ENCODE measurements around the gene CCT6B.
"Not testable (repeated sequence)": the region's sequence is repeated elsewhere in the genome, so short reads cannot be mapped to it uniquely, and the experiment has no call there.

The CCT6B gene

DNA sequence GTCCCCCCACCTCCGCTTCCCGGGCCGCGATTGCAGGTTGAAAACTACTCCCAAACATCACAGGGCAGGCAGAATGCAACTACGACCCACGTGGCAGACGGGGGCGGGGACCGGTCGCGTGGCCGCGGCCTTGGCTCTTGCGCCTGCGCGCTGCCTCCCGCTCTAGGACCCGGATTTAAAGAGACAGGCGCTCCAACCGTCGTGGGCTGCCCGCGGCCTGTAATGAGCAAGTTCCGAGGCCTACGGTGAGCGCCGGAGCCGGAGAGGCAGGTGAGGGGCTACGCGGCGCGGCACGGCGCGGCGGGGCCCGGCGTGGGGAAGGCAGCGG is 19.1 kb upstream of the CCT6B start, which contains the start of gene LIG3:
Gene LIG3 (plus strand): TSS at position 160 of the 328 bp plus-strand sequence. CDS start 2,494 bp downstream, outside the sequence.
- DNase-seq: peak in 54 of 56 donors; percentile 63 to 95 (median 89)

DNA sequence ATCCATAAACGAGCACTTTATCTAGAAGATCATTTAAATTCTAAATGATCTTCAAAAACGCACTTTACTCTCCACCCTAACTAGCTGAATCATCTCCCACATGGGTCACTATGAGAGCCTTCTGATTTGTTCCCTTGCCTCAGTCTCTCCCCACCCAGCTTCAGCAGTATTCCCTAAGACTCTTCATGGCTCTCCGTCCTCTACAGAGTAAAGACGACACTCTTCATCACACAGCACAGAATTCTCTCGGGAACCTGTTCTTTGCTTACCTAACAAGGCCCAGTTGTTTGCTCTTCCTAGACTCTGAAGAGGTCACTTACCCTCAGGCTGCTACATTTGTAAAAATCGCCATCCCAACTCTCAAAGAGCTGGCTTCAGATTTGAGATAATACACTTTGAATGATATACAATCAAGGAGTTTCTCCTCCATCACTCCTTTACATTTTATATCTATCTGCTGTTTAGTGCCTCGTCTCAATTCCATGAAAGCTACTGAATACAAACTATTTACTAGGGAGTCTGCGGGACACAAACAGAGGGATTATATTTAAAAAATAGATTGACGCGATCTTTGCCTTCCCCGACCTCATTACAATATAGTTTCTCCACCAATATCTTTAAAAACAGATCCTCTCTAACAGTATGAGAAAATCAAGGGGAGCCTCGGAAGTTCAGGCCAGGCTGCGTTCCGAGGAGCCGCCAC is 18.5 kb upstream of the CCT6B start:
- peak in 1 of 56 donors; percentile 7 for DNase-seq

DNA sequence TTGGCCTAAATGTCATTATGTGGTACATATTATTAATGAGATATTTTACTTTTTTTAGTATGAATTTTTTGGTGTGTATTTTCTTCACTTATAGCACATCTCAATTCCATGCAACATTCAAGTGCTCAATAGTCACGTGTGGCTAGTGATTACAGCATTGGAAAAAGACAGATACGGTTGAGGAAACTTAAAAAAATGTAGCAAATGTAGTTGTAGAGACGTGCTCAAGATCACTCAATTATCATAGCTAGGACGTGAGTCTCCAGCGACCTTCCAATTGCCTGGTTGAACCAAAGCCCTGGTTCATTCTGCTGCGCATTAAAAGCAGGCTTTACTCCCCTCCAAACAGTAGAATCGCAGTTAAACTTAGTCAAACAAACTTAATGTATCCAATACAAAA is 17.9 kb upstream of the CCT6B start:
- no peak for DNase-seq

- no peak for DNase-seq
Observed at GRCh38 chr17:34974794-34975785, 13.8 kb upstream of the CCT6B start.

DNA sequence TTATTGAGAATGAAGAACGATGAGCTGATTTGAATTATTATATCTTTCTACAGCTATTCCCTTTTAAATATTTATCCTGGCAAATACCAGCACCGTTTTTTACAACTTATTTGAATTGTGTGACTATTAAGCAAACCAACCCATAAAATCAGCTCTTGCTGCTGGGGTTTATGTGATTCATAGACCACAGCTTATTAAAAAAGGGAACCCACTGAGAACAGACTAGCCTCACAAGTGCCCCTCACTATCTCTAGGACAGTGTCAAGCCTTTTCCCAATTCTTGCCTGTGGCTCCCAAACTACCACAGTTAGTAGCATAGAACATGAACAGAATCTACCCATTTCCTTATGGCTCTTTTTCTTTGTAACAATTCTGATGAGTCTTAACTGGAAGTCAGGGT is 12.9 kb upstream of the CCT6B start:
- no peak for DNase-seq

GRCh38 chr17:34958438-34958837 is 2.8 kb downstream of the CCT6B start:
- no peak for DNase-seq

DNA sequence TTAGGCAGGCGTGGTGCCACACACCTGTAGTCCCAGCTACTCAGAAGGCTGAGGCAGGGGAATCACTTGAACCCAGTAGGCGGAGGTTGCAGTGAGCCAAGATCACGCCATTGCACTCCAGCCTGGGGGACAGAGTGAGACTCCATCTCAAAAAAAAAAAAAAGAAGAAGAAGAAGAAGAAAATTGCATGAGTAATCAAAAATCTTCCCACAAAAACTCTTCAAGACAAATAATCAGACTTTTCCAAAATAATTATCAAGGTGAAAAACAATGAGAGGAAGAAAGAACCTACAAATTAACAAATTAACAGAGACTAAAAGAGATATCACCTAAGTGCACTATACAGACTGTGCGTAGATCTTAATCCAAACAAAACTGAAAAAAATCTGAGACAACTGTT is 10.5 kb downstream of the CCT6B start:
- DNase-seq: not testable (repeated sequence)

- no peak for DNase-seq
Observed at GRCh38 chr17:34930283-34930682, 31.0 kb downstream of the CCT6B start.

DNA sequence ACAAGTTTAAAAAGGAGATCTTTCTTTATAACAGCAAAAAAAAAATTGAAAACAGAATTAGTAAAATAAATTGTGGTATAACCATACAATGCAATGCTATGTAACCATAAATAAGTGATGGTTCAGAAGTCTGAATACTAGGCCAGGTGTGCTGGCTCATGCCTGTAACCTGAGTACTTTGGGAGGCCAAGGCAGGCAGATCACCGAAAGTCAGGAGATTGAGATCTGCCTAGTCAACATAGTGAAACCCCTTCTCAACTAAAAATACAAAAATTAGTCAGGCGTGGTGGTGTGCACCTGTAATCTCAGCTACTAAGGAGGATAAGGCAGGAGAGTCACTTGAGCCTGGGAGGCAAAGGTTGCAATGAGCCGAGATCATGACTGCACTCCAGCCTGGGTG is 34.6 kb downstream of the CCT6B start:
- no peak for DNase-seq

GRCh38 chr17:34920676-34921075 is 40.6 kb downstream of the CCT6B start:
- no peak for DNase-seq

GRCh38 chr17:34917381-34917780 is 43.9 kb downstream of the CCT6B start:
- no peak for DNase-seq

DNA sequence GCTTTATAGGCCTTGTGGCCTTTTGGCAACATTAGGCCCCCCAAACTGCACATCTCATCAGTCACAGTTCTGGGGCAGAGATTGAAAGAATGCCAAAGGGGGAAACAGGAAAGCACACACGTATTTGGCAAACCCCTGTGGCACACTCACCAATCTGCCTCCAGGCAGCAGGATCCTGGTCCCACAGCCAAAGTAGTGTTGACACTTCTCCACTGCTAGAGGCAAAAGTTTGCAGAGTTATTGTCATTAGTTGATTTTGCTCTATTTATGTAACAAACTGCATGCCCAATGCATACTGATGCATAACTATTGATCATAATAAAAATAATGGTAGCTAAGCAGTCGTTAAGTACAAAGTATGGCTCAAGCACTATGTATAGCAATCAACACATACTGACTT is 45.1 kb downstream of the CCT6B start:
- no peak for DNase-seq

DNA sequence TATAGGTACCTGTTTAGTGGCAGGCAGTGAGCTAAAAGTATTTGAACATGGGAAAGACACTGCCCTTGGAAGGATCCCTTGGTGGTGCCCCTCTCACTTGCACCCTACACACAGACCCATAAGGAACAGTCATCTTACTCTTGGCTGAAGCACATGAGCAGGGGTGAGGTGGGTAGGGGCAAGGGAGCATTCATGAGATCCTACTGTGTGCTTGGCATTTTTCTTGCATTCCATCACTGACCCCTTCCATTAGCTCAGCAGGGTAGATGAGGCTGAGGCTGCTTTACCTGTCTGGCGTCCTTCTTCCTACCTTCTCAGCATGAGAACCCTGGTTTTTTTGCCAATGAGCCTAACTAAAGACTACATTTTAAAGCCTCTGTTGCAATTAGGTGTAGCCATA is 48.3 kb downstream of the CCT6B start:
- DNase-seq: no peak

DNA sequence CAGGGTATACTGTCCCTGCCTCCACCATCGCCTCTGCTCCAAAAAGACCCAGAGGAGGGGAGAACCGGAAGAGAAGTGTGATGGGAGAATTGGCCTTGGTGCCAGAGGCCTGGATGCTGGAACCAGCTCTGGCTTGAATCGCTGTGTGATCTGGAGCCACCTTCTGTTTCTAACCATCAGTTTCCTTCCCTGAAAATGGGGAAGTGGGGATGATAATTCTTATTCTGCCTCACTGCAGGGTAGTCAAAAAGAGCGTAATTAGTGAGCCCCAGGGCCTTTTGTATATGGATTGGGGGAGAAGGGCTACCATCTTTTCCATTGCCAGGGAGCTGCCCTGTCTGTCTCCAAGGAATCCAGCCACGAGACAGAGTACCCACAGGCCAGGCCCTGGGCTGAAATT is 52.2 kb downstream of the CCT6B start:
- no peak for DNase-seq

DNA sequence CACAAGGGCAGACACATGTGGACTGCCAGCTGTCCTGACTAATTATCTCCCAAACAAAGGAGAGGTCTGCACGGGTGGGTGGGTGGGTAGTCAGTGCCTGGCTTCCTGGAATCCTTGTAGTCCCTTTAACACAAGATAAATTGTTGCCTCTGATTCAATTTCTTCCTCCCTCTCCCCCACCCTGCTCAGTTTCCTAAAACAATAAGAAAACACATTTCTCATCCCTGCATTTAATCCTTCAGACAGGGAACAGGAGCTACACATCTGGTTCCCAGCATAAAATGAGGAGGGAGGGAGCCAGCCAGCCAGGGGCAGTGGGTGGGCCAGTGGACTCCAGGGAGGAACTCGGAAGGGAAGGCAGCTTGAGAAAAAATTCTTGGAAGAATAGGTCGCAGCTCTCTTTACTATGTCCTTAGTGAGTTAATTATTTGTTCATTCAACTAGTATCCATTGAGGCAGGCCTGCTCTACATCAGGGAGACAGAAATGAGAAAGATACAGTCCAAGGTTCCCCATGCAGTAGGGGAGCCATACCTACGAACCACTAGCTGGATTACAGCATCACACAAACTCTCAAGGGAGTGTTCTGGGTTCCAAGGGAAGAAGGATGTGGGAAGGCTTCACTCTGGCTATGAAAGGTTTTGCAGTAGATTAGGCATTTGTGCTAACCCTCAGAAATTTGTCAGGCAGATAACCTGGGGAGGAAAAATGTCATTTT is 58.3 kb downstream of the CCT6B start:
- DNase-seq: no peak

- no peak for DNase-seq
Observed at GRCh38 chr17:34899643-34900291, 61.5 kb downstream of the CCT6B start.

DNA sequence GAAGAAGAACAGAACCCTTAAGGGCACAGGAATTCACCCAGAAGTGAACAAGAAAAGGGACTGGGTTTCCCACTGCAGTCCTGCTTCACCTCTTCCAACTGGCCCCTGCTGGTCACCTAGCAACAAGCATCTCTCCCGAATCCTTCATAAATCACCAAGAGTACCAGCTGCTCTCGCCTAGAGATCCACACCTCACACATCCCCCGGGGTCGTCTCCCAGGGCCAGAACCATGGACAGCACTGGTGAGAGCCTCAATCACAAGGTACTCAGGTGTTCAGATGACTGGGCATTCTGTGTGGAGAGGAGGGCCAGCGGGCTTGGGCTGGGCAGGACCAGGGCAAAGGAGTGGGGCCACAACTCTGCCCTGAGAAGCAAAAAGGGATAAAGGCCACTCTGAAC is 65.9 kb downstream of the CCT6B start:
- no peak for DNase-seq

- no peak for DNase-seq
Observed at GRCh38 chr17:34894964-34895363, 66.3 kb downstream of the CCT6B start.

DNA sequence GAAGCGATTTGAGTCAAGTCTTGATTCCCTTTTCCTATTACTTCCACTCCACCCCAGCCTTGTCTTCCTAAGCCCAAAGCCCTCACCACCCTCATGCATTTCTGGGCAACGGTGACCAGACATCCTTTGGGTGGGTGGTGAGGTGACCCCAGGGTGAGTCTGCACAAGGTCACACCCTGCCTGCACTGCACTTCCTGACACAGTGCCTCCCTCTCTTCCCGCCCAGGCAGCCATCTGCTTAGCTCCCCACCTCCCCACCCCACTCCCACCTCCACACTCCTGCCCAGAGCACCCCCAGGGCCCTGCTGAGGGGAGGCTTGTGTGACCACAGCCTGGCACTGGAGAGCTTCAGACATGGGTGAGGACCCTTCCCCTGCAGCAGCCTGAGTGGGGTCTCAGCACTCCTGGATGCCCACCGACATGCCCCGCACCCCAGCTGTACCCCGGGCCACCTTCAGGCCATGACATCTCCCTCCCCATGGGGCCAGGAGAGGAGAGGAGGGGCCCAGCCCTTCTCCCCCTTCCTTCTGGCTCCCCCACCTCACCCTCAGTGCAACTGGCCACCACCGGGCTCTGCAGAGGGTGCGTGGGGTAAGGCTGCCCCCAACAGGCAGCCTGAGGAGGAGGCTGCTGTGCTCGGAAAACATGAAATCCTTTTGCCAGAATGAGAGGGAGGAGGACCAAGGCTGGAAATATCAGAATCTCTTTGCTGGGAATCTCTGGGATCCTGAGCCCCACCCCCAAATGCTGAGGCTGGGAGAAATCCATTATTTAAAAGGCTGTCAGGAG is 68.6 kb downstream of the CCT6B start:
- peak in 11 of 56 donors; percentile 1 to 24 (median 6) for DNase-seq

- no peak for DNase-seq
Observed at GRCh38 chr17:34886831-34887230, 74.4 kb downstream of the CCT6B start.

DNA sequence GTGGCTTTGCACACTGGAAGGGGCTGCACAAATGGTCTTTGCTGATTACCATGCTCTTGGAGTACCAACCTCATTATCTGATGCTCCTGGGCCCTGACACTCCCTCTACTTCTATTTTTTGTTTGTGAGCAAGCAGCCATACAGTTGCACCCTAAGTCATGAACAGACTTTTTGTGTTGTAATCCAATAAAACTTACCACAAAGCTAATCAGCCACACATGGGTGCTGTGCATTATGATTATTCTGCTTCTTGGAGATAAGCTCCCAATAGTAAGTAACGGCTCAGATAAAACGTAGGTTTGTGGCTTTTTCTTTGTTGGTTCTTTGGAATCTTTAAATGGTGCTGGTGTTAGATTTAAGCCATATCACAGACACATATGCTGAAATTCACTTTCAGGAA is 76.2 kb downstream of the CCT6B start:
- no peak for DNase-seq
